HepG2 (cell line): ENCODE results near the gene ASTN2. TPM values are rescaled to one million over a fixed set of nuclear protein-coding genes. Genes with fewer than 3 reads are reported as not detected.

Experiments used
- ATAC-seq: fragments of 200-7000 bp; cut with Tn5 transposase; 3 replicates; pipeline ENCODE4 v1.9.1; 2020; ENCODE audit warnings: mild to moderate bottlenecking, moderate library complexity
- BruUV-seq: library from RNA; stranded (reverse); fragments of 400-500 nt; replicated peaks from 2 replicates; lab custom pipeline; 2021; lab: Mats Ljungman, UMichigan
- CTCF ChIA-PET: fragments of 300-600 bp; formaldehyde crosslinking; extraction: SDS; loops from one replicate; lab custom pipeline; 2021; ENCODE audit warnings: low total read pairs, inconsistent platforms, low intra/inter-chr PET ratio; lab: Yijun Ruan, JAX
- POLR2A ChIA-PET: fragments of 350-600 bp; sonication (Branson Sonifier 250); formaldehyde crosslinking; loops from one replicate; lab custom pipeline; 2020; ENCODE audit warnings: antibody characterized with exemption, inconsistent platforms; lab: Yijun Ruan, JAX
- DNase-seq: peaks from one replicate; pipeline ENCODE4 v3.0.0-alpha.2; 2015; ENCODE audit warnings: low spot score
- FAIRE-seq: peaks from 3 replicates; lab custom pipeline; 2011; peaks lifted over from hg19 to GRCh38; lab: Jason Lieb, UNC
- H2AFZ ChIP-seq: one replicate; pipeline ENCODE4 v1.6.1; 2011; ENCODE audit warnings: low read length, inconsistent platforms
- H3K27ac ChIP-seq: fragments of 300-600 bp; 3 replicates; pipeline ENCODE4 v1.8.0; 2011; ENCODE audit warnings: mixed run types, mild to moderate bottlenecking, mixed read lengths, low read length, inconsistent platforms; ENCODE audit not compliant: insufficient read depth; ENCODE audit errors: extremely low read length
- H3K27me3 ChIP-seq, 2 experiments: fragments of 200-600 bp in 1 of 2; 2 replicates in 1 of 2; 3 replicates in 1 of 2; pipeline versions ENCODE4 v1.6.0 to v1.8.0; 2011; ENCODE audit warnings: low read length in 2 of 2, mild to moderate bottlenecking in 2 of 2, moderate library complexity in 2 of 2, inconsistent platforms in 1 of 2; ENCODE audit not compliant: insufficient read depth in 2 of 2, control insufficient read depth in 1 of 2
- H3K36me3 ChIP-seq, 2 experiments: fragments of 200-600 bp in 1 of 2; replicated peaks in 1 of 2; 2 replicates in 1 of 2; 3 replicates in 1 of 2; pipeline versions ENCODE4 v1.5.1 to v1.8.0; 2011; ENCODE audit warnings: low read length in 2 of 2, inconsistent platforms in 1 of 2; ENCODE audit not compliant: insufficient read depth in 2 of 2, control insufficient read depth in 1 of 2
- H3K4me1 ChIP-seq: 2 replicates; pipeline ENCODE4 v1.5.1; 2012; ENCODE audit warnings: low read length, inconsistent platforms; ENCODE audit not compliant: insufficient read depth
- H3K4me2 ChIP-seq: 2 replicates; pipeline ENCODE4 v1.6.0; 2011; ENCODE audit warnings: low read depth, low read length, inconsistent platforms
- H3K4me3 ChIP-seq, 3 experiments: fragments of 200-600 bp in 1 of 3; sonication (generic), shearing (Covaris generic) in 1 of 3; replicated peaks in 1 of 3; 2 replicates each; pipeline ENCODE4 v1.5.1; 2011 to 2016; ENCODE audit warnings: low read length in 3 of 3, inconsistent platforms in 2 of 3, low read depth in 2 of 3, mild to moderate bottlenecking in 2 of 3, control low read depth in 1 of 3, mixed read lengths in 1 of 3; ENCODE audit not compliant: insufficient read depth in 1 of 3
- H3K79me2 ChIP-seq: one replicate; pipeline ENCODE4 v1.6.1; 2011; ENCODE audit warnings: low read length, inconsistent platforms; ENCODE audit not compliant: insufficient read depth
- H3K9ac ChIP-seq: 2 replicates; pipeline ENCODE4 v1.6.0; 2011; ENCODE audit warnings: mild to moderate bottlenecking, low read depth, low read length, inconsistent platforms; ENCODE audit not compliant: insufficient read depth
- H3K9me3 ChIP-seq: 2 replicates; pipeline ENCODE4 v1.5.1; 2012; ENCODE audit warnings: mild to moderate bottlenecking, low read length
- H4K20me1 ChIP-seq: 2 replicates; pipeline ENCODE4 v1.6.0; 2011; ENCODE audit warnings: inconsistent platforms, mild to moderate bottlenecking, low read length, moderate library complexity; ENCODE audit not compliant: insufficient read depth
- MXI1 ChIP-seq: IDR thresholded peaks from 3 replicates; pipeline ENCODE4 v1.6.1; 2012; ENCODE audit warnings: low read depth, low read length, inconsistent platforms, borderline replicate concordance
- SP5 ChIP-seq: IDR thresholded peaks from 2 replicates; pipeline ENCODE4 v1.6.1; 2016; ENCODE audit warnings: low read depth, borderline replicate concordance
- TBX2 ChIP-seq: sonication (generic); formaldehyde crosslinking; IDR thresholded peaks from 2 replicates; pipeline ENCODE4 v1.5.0; 2020; ENCODE audit warnings: missing genetic modification reagents, mild to moderate bottlenecking, borderline replicate concordance
- TCF7 ChIP-seq: sonication (generic); IDR thresholded peaks from 2 replicates; pipeline ENCODE4 v1.6.1; 2016; ENCODE audit warnings: antibody characterized with exemption, low read depth
- ZBTB40 ChIP-seq, 2 experiments: fragments of 450-650 bp in 1 of 2; sonication (generic) in 1 of 2; formaldehyde crosslinking in 1 of 2; IDR thresholded peaks; 2 replicates each; pipeline versions ENCODE4 v1.6.1 to v1.8.0; 2016 to 2022; ENCODE audit warnings: antibody characterized with exemption in 1 of 2, mild to moderate bottlenecking in 1 of 2, missing genetic modification reagents in 1 of 2
- ZFP36 ChIP-seq: fragments of 150-350 bp; IDR thresholded peaks from 2 replicates; pipeline ENCODE4 v1.6.1; 2018; ENCODE audit warnings: borderline replicate concordance, low read length, low read depth; ENCODE audit not compliant: partially characterized antibody
- WGBS: methylation state at CpG from one replicate; pipeline ENCODE4 v1.1.6; 2017; ENCODE audit warnings: low lambda C conversion rate; 5-methylcytosine and 5-hydroxymethylcytosine counted together
- in situ Hi-C: cut with HindIII; loops from 2 replicates; pipeline ENCODE4 v1.10.0; 2017; ENCODE audit warnings: low pct_unique_long_range_greater_than_20kb; ENCODE audit not compliant: extremely low pct_ligation_motif_present
- intact Hi-C: fragments of 100-400 bp; cut with micrococcal nuclease; formaldehyde crosslinking; loops from one replicate; pipeline ENCODE4 v1.10.0; 2022; ENCODE audit not compliant: unreplicated experiment
- polyA plus RNA-seq, 8 experiments: library from polyadenylated mRNA; depleted of rRNA in 3 of 8; stranded (reverse) in 7 of 8; unstranded in 1 of 8; fragments of >200 nt; fragmentation: Illumina TruSeq in 4 of 8; extraction: Trizol in 4 of 8; gene quantifications; 2 replicates each; pipeline versions ENCODE4 v1.2.1 to v1.2.3, GENCODE V29; 2011 to 2016; ENCODE audit warnings: low read depth in 4 of 8, missing spikeins in 1 of 8, mixed read lengths in 1 of 8; ENCODE audit not compliant: insufficient read depth in 1 of 8
- total RNA-seq, 5 experiments: library from RNA; depleted of rRNA; stranded (reverse); fragments of >200 nt; fragmentation: Illumina TruSeq; extraction: Trizol; gene quantifications; 2 replicates each; pipeline ENCODE4 v1.2.3, GENCODE V29; 2016; ENCODE audit warnings: low read depth in 1 of 5

Gene ASTN2
- total and polyA plus RNA-seq, 2 of the 13 experiments (the other 11 are each of a cell fraction or from before 2014, with no cell fraction given), result 5.2 to 13.5 TPM

GRCh38 chr9:116654059-116654355 is 760.9 kb downstream of the ASTN2 start (continued):
- peak; percentile 41; the same call in 1 of the 2 replicates for TF ChIP-seq ZBTB40 (IDR thresholded peaks at IDR 0.05)
- TF ChIP-seq ZBTB40 (CRISPR knock-in tag; IDR thresholded peaks at IDR 0.05), result peak; percentile 96
- TF ChIP-seq, all 625 proteins: peak for 2

GRCh38 chr9:116653348-116654058 is 761.4 kb downstream of the ASTN2 start:
- no peak overlapping the region for H3K4me3 ChIP-seq
- peaks cover 2 to 3% of the 10 kb centered on the region in 2 experiments; a peak in 2 of 5 replicates for H3K36me3 ChIP-seq
- peaks cover 0 to 1% of the 10 kb centered on the region in 2 experiments; a peak in 1 of 5 replicates for H3K27me3 ChIP-seq
- peak overlapping the region; percentile 39 for H3K4me2 ChIP-seq
- ChIA-PET POLR2A (no interaction called here), CTCF (no interaction called here)
- H3K4me1 ChIP-seq, result peaks cover 17% of the 10 kb centered on the region
- H3K27ac ChIP-seq, result peak overlapping the region; percentile 41
- FAIRE-seq (no peak), ATAC-seq (0 out of 3 replicates have a peak, but pooled peaks have one; percentile 23), DNase-seq (peak; percentile 12)
- TF ChIP-seq ZFP36, result no peak
- no peak for TF ChIP-seq SP5 (CRISPR knock-in tag)
- no peak for TF ChIP-seq TBX2 (CRISPR knock-in tag)
- no peak for TF ChIP-seq MXI1
- TF ChIP-seq TCF7, result 0 out of 2 replicates have a peak, but pooled peaks have one; percentile 23
- in situ Hi-C loops (loop anchor here (10.0 kb wide), 1 partner anchor 1059 kb away; no protein-coding TSS in a partner anchor), intact Hi-C loops (no loop called here)
- no peak overlapping the region for H2AFZ ChIP-seq
- no peaks in the 10 kb centered on the region for H3K79me2 ChIP-seq
- WGBS, result 83% methylated on average over 7 of the region's 7 CpGs
- BruUV-seq, result no TSS peak
- H3K9me3 ChIP-seq, result no peaks in the 10 kb centered on the region
- no peak overlapping the region for H3K9ac ChIP-seq
- no peaks in the 10 kb centered on the region for H4K20me1 ChIP-seq
